Neural cell (in vitro differentiated cells): ENCODE measurements around the gene TTC23L.

Experiments used
- EZH2 ChIP-seq: fragments of 200-600, 300-800 bp; shearing (Covaris generic), sonication (generic); IDR thresholded peaks from 2 replicates; pipeline ENCODE4 v1.6.1; 2014; ENCODE audit warnings: antibody characterized with exemption, low read length, borderline replicate concordance, mild to moderate bottlenecking; ENCODE audit not compliant: insufficient read depth, poor library complexity, severe bottlenecking
- POLR2AphosphoS5 ChIP-seq: IDR thresholded peaks from 2 replicates; pipeline ENCODE4 v1.6.1; 2012
- RAD21 ChIP-seq: fragments of 450-650 bp; conservative IDR thresholded peaks from 2 replicates; pipeline ENCODE4 v1.6.1; 2014; ENCODE audit warnings: antibody characterized with exemption, mild to moderate bottlenecking, moderate library complexity
- SMC3 ChIP-seq: fragments of 450-650 bp; conservative IDR thresholded peaks from 2 replicates; pipeline ENCODE4 v1.6.1; 2014; ENCODE audit warnings: antibody characterized with exemption, mild to moderate bottlenecking, moderate library complexity; ENCODE audit not compliant: poor library complexity
- TF ChIP-seq, protein P1 (sequence below): IDR thresholded peaks from 2 replicates; pipeline ENCODE4 v1.6.1; 2012; ENCODE audit warnings: borderline replicate concordance
- TF ChIP-seq, protein P2 (sequence below): fragments of 450-650 bp; IDR thresholded peaks from 2 replicates; pipeline ENCODE4 v1.5.1; 2014; ENCODE audit warnings: antibody characterized with exemption, mild to moderate bottlenecking, moderate library complexity; ENCODE audit not compliant: poor library complexity, severe bottlenecking

DNA sequence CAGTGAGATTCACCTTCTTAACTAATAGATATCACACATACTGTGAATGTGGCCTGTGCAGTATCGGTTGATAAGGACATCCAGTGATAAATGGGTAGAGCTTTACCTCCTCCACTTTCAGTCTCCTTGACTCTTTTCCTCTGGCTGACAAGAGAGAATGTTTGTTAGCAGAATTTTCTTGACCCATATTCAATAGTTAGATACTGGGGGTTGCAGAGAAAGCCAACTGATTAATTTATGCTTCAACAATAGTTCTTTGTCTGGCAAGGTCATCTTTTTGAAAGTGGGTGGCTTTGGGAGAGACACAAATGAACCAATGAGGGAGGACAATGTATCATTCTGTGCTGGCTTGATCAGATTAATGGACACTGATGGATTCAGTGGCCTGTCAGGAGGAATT lies 30.3 kb downstream of the TTC23L start:
- TF ChIP-seq, protein P1, sequence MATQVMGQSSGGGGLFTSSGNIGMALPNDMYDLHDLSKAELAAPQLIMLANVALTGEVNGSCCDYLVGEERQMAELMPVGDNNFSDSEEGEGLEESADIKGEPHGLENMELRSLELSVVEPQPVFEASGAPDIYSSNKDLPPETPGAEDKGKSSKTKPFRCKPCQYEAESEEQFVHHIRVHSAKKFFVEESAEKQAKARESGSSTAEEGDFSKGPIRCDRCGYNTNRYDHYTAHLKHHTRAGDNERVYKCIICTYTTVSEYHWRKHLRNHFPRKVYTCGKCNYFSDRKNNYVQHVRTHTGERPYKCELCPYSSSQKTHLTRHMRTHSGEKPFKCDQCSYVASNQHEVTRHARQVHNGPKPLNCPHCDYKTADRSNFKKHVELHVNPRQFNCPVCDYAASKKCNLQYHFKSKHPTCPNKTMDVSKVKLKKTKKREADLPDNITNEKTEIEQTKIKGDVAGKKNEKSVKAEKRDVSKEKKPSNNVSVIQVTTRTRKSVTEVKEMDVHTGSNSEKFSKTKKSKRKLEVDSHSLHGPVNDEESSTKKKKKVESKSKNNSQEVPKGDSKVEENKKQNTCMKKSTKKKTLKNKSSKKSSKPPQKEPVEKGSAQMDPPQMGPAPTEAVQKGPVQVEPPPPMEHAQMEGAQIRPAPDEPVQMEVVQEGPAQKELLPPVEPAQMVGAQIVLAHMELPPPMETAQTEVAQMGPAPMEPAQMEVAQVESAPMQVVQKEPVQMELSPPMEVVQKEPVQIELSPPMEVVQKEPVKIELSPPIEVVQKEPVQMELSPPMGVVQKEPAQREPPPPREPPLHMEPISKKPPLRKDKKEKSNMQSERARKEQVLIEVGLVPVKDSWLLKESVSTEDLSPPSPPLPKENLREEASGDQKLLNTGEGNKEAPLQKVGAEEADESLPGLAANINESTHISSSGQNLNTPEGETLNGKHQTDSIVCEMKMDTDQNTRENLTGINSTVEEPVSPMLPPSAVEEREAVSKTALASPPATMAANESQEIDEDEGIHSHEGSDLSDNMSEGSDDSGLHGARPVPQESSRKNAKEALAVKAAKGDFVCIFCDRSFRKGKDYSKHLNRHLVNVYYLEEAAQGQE, result no peak
- TF ChIP-seq POLR2AphosphoS5 (no peak), SMC3 (no peak), RAD21 (no peak), EZH2 (no peak)
- TF ChIP-seq, protein P2, sequence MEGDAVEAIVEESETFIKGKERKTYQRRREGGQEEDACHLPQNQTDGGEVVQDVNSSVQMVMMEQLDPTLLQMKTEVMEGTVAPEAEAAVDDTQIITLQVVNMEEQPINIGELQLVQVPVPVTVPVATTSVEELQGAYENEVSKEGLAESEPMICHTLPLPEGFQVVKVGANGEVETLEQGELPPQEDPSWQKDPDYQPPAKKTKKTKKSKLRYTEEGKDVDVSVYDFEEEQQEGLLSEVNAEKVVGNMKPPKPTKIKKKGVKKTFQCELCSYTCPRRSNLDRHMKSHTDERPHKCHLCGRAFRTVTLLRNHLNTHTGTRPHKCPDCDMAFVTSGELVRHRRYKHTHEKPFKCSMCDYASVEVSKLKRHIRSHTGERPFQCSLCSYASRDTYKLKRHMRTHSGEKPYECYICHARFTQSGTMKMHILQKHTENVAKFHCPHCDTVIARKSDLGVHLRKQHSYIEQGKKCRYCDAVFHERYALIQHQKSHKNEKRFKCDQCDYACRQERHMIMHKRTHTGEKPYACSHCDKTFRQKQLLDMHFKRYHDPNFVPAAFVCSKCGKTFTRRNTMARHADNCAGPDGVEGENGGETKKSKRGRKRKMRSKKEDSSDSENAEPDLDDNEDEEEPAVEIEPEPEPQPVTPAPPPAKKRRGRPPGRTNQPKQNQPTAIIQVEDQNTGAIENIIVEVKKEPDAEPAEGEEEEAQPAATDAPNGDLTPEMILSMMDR, result no peak
